ENCODE data around the gene TSKS.

DNA sequence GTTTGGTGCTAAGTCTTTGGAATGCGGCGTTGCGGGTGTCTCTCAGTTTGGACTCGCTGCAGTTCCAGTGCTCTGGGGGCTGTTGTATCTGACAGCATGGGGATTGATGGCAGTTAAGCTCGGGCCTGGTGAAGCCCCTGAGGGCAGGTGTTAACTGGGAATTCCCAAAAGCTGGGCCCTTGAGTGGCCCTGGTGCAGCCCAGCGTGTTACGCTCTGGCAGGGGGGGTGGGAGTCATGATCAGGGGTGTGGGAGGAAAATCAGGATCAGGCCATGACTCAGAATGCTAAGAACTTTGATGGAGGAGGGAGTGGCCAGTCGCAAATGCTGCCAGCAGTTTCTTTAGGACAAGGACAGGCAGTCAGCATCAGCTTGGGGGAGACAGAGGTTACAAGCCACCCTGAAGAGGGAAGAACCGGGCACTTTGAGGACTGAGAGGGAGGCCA, 23.3 kb upstream of the TSKS start:
- TF ChIP-seq, protein P1, sequence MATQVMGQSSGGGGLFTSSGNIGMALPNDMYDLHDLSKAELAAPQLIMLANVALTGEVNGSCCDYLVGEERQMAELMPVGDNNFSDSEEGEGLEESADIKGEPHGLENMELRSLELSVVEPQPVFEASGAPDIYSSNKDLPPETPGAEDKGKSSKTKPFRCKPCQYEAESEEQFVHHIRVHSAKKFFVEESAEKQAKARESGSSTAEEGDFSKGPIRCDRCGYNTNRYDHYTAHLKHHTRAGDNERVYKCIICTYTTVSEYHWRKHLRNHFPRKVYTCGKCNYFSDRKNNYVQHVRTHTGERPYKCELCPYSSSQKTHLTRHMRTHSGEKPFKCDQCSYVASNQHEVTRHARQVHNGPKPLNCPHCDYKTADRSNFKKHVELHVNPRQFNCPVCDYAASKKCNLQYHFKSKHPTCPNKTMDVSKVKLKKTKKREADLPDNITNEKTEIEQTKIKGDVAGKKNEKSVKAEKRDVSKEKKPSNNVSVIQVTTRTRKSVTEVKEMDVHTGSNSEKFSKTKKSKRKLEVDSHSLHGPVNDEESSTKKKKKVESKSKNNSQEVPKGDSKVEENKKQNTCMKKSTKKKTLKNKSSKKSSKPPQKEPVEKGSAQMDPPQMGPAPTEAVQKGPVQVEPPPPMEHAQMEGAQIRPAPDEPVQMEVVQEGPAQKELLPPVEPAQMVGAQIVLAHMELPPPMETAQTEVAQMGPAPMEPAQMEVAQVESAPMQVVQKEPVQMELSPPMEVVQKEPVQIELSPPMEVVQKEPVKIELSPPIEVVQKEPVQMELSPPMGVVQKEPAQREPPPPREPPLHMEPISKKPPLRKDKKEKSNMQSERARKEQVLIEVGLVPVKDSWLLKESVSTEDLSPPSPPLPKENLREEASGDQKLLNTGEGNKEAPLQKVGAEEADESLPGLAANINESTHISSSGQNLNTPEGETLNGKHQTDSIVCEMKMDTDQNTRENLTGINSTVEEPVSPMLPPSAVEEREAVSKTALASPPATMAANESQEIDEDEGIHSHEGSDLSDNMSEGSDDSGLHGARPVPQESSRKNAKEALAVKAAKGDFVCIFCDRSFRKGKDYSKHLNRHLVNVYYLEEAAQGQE (IDR thresholded peaks at IDR 0.05; ENCODE audit: low read depth), result no peak
- TF ChIP-seq EGR1 (IDR thresholded peaks at IDR 0.05), result no peak
- TF ChIP-seq, protein P2, sequence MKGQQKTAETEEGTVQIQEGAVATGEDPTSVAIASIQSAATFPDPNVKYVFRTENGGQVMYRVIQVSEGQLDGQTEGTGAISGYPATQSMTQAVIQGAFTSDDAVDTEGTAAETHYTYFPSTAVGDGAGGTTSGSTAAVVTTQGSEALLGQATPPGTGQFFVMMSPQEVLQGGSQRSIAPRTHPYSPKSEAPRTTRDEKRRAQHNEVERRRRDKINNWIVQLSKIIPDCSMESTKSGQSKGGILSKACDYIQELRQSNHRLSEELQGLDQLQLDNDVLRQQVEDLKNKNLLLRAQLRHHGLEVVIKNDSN (IDR thresholded peaks at IDR 0.05), result no peak
- no peak for TF ChIP-seq RAD21 (IDR thresholded peaks at IDR 0.05; ENCODE audit: low read depth)
- TF ChIP-seq TEAD4 (IDR thresholded peaks at IDR 0.05), result no peak
- TF ChIP-seq TCF12 (IDR thresholded peaks at IDR 0.05; ENCODE audit: low read depth), result no peak
- no peak for TF ChIP-seq NFIC (IDR thresholded peaks at IDR 0.05)
- TF ChIP-seq, protein P3, sequence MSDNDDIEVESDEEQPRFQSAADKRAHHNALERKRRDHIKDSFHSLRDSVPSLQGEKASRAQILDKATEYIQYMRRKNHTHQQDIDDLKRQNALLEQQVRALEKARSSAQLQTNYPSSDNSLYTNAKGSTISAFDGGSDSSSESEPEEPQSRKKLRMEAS (IDR thresholded peaks at IDR 0.05), result no peak
- TF ChIP-seq ZBTB7A (IDR thresholded peaks at IDR 0.05; ENCODE audit: low read depth), result no peak
